Amniotic epithelial cell (primary cell): ENCODE measurements around the gene RAB37.

Source experiments
- DNase-seq: peaks from one replicate; pipeline ENCODE4 v3.0.0-alpha.2; 2010; ENCODE audit warnings: low read depth

The RAB37 gene

DNA sequence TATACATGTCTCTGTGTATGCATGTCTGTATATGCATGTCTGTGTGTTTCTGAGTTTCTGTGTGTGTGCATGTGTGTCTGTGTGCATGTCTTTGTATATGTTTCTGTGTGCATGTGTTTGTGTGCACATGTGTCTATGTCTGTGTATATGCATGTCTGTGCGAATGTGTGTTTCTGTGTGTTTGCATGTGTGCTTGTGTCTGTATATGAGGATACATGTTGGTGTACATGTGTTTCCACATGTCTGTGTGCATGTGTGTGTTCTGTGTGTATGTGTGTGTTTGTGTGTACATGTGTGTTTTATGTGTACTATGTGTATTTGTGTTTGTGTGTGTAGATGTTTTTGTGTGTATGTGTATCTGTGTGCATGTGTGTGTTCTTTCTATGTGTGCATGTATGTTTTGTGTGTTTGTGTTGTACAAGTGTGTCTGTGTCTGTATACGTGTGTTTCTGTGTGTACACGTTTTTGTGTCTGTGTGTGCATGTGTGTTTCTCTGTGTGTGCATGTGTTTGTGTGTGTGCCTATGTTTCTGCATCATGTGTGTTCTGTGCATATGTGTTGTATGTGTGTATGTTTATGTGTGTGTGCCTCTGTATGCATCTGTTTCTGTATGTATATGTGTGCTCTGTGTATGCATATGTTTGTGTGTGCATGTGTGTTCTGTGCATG, 8.9 kb upstream of the RAB37 start:
- DNase-seq: no peak

DNA sequence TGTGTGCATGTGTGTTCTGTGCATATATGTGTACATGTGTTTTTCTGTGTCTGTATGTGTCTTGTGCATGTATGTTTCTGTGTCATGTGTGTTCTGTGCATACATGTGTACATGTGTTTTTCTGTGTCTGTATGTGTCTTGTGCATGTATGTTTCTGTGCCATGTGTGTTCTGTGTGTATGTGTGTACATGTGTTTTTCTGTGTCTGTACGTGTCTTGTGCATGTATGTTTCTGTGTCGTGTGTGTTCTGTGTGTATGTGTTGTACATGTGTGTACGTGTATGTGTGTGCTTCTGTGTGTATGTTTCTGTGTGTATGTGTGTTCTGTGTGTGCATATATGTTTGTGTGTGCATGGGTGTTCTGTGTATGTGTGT, 8.4 kb upstream of the RAB37 start:
- DNase-seq: no peak

DNA sequence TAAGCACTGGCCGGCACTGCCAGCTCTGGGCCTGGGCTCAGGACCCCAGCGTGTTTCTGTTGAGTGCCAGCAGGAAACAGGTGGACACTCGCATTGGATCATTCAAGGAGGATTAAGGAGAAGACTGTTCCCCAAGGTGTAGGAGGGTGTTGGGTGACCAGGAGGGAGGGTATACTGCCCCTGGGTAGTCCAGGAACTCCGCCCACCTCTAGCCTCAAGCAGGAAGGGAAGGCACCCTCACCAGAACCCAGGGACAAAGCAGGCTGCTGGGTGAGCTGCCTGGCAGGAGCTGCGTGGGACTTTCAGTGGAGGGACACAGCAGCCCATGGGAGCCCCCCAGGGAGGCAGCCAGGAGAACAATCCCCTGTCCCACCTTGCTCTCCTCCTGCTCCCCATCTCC, 7.7 kb upstream of the RAB37 start:
- DNase-seq: no peak

DNA sequence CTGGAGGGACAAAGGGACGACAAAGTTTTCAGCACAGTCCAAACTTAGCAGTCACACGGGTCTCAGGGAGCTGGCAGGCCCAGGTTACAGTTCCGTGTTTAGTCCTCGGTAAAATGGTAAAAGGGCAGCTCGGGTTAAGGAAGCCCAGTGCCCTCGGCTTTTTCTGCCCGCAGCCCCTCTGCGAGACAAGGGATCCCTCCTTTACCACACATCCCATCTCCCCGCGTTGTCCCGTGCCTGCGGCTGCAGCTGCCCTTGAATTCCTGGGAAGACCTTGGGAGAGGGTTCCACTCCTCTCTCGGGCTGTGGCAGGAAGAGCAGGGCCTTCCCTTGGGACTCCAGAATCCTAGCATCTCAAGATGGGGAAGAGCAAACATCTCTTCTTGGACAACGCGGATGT, 7.2 kb upstream of the RAB37 start:
- DNase-seq: no peak

DNA sequence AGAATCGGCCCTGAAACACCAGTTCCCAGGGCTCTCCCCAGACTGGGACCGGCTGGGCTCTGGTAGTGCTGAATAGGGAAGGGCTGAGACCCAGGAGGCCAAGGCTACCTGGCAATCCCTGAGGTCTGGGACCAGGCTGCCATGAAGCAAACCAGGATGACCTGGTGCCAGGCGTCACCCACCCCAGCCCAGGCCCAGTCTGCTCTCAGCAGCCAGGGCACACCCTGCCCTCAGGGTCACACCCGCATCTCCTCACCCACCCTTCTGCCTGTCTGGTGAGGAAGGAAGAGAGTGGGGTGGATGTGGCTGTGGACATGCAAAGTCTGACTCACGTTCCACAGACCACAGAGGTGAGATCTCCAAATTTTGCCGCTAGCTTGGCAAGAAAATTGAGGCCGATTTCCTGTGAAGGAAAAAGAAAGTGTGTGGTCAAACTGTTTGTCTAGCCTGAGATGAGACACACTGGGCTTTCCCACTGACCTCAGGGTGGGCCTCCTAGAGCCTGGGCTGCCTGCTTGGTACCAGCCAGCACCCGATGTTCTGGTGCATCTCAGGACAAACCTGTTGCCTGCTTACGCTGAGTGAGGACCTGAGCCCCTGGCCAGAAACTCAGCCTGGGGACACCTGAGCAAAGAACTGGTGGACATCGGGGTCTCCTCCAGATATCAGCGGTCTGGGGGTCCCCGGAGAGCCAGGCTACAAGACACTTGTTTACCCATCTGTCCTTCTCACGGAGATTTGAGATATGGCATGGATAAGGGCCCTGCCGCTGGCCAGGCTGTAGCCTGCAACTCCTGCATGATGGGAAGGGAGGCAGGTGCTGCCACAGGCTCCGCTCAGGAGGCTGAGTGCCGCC, 6.3 kb upstream of the RAB37 start:
- DNase-seq: no peak

DNA sequence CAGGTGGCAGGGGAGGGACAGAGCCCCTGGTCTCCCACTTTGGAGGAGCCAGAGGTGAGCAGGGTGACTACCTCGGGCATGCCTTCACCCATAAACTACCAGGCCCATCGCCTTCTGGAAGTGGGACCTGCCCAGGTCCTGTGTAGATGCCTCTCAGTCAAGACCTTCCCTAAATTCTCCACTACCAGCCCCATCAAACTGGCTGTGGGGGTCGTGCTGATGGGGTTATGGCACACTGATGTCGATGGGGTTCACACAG, 5.8 kb upstream of the RAB37 start:
- DNase-seq: no peak

DNA sequence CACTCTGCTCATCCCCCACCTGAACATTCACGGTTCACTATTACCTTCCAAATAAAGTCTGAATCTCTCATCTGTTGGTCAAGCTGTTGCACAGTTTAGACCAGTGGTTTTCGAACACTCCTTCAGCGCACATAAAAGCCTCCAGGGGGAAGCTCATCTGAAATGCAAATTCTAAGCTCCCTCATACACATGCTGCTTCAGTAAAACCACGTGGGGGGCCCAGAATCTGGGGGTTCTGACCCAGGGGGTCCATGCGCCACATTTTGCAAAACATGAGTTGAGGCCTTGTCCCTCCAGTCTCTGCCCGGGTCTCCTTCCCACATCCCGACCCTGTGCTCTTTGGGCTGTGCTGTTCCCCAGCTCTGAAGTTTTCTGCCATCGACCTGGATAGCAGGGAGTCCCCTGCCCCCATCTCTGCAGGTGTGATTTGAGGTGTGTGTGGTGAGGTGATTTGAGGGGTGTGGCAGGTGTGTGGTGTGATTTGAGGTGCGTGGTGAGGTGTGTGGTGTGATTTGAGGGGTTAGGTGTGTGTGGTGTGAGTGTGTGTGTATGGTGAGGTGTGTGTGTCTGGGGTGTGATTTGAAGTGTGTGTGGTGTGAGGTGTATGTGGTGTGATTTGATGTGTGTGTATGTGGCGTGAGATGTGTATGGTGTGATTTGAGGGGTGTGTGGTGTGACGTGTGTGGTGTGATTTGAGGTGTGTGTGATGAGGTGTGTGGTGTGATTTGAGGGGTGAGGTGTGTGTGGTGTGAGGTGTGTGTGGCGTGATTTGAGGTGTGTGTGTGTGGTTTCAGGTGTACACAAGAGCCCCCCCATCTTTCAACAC, 4.8 kb upstream of the RAB37 start:
- DNase-seq: no peak

DNA sequence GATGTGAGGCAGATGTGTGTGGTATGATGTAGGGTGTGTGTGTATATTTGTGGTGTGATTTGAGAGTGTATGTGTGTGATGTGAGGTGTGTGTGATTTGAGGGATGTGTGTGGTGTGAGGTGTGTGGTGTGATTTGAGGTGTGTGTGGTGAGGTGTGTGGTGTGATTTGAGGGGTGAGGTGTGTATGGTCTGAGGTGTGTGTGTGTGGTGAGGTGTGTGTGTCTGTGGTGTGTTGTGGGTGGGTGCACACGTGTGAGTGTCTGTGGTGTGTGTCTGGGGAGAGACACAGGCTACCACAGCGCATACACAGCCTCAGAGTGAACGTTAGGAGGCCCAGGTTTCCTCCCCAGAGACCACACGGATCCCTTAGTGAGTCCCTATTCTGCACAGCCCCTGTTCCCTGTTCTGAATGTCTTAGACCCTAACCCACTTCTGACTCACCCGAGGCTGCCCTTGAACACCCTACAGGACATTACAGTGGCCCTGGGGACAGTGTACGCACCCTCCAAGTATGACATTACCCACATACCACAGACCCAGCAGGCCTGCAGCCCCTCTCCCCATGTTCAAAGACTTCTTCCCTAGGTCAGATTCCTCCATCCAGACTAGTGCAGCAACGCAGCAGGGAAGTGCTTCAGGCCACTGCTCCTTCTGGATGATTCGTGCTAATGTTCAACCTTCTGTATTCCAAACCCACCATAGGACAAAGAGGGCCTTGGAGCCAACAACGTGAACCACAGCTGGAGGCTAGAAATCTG, 3.5 kb upstream of the RAB37 start:
- no peak for DNase-seq

DNA sequence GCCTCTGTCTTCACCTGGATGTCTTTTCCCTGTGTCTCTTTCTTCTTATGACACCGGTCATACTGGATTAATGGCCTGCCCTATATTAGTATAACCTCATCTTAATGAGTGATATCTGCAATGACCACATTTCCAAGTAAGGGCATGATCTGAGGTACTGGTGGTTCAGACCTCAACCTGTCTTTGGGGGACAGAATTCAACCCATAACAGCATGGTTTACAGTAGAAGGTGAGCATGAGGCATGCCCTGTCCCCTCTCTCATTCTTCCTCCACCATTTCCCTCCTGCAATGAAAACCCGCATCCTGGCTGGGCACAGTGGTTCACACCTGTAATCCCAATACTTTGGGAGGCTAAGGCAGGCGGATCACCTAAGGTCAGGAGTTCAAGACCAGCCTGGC, 2.8 kb upstream of the RAB37 start:
- no peak for DNase-seq

DNA sequence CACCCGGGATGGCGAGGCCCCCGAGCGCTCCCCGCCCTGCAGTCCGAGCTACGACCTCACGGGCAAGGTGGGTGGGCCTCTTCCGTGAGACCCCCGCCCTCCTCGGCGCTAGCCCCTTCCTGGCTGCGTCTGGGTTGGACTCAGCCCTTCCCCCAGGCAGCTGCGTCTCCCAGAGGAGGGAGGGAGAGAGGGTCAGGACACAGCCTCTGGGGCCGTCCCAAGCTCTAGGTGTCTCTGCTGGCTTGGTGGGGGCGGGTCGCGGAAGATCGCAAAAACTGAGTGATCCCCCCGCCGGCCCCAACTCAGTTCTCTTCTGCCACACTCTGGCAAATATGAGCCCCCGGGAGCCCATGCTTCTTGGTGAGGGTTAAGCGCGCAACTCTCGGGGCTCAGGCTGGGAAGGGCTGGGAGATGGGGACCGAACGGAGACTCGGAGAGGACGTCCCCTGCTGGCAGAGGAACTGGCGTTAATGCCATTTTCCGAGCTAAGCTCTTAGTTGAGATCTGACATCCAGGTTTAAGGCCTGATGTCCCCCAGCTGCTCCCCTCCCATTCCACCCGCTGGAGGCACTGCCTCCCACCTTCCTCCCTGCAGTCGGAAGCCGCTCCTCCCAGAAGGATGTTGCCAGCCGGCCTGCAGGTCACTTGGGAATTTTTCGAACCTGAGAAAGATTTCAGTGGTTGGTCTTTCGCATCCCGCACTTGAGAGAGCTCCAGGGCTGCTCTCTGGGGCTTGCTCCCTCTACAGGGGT, 419 bp downstream of the RAB37 start:
- DNase-seq: no peak

DNA sequence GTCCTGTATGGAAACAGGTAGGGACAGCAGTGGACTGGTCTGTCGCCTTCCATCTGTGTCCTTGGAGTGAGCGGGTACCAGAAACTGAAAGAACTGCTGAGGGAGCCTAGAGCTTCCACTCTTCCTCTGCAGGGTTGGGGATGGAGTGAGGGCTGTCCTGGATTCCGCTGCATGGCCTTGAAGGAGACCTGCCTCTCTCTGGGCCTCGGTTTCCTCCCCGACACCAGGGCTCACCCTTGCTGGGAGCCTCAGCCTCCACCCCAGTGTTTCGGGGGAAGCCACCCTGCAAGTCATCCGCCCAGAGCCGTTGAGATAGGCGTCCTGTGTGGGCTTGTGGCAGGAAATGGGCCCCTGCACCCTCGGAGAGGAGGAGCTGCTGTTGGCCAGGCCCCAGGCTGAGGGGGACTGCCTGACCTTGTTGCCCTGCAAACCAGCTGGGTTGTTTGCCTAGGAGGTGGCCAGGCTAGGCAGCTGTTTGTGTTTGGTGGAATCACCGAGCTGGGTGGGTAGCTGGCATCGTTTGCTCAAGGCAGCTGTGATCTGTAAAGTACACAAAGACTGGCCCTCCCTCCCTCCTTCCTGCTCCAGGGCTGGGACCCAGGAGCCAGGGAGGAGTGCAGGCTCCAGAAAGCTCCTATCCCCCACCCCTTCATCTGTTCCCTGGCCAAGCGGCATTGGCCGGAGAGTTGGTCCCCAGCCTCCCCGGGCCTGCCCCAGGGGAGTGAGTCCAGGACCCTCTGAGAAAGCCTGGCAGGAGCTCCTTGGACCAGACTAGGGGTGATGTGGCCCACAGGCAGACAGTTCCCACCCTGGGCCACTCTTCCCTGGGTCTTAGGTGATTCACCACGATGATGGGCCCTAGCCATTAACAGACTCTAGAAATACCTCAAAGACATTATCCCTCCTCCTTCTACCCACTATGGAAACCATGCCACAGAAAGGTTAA, 1.3 kb downstream of the RAB37 start:
- DNase-seq: no peak

DNA sequence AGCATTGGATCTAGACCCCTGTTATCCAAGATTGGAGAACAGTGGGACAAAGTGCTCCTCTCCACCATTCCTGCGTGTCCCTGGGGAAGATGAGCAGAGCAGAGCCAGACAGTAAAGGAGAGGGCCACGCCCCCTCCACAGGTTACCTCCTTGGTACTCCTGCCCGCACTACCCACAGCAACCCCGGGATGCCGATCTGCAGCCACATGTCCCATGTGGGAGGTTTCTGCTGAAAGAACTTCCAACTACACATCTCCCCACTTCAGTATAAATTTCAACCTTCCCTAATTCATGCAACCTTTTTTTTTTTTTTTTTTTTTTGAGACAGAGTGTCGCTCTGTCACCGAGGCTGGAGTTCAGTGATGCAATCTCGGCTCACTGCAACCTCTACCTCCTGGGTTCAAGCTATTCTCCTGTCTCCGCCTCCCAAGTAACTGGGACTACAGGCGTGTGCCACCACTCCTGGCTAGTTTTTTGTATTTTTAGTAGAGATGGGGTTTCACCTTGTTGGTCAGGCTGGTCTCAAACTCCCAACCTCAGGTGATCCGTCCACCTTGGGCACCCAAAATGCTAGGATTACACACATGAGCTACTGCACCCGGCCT, 2.3 kb downstream of the RAB37 start:
- no peak for DNase-seq

DNA sequence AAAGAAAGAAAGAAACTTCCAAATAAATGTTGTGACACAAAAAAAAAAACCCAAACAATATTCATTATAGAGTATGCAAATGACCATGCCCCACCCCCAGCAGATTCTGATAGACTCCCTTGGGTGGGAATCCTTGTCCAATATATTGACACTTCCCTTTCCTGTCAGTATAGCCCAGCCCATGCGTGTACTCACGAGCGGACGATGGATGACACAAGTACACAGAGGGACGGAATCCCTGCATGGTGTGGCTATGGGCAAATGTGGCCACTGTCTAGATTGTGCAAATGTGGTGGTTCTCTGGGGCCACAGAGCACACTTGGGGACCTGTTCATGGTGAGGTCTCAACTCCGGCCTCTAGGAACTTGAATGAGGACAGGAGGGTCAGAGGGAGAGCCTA, 3.1 kb downstream of the RAB37 start:
- no peak for DNase-seq

DNA sequence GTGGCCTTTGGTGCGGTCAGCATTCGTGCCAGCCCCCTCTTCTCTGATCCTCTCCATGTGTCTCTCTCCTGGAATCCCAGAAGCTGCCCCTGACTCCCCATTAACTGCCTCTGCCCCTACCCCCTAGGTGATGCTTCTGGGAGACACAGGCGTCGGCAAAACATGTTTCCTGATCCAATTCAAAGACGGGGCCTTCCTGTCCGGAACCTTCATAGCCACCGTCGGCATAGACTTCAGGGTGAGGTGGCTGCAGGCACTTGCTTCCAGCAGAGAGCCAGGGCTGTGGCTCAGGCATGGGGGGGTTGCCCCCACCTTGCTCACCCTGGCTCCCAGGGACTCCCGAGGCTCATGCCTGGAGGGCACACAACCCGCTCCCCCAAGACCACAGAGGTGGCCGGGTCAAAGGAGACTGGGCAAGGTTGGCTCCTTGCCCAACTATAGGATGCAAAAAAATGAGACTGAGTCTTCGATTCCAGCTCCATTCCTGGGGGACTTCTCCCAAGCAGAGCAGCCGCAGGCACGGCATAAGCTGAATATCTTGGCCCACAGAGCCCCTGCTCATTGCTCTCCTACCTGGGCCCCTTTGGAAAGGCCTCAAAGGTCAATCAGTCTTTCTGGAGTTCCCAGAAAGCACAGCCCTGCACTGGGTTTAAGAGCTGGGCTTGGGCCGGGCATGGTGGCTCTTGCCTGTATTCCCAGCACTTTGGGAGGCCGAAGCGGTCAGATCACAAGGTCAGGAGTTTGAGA, 3.8 kb downstream of the RAB37 start:
- DNase-seq: no peak

DNA sequence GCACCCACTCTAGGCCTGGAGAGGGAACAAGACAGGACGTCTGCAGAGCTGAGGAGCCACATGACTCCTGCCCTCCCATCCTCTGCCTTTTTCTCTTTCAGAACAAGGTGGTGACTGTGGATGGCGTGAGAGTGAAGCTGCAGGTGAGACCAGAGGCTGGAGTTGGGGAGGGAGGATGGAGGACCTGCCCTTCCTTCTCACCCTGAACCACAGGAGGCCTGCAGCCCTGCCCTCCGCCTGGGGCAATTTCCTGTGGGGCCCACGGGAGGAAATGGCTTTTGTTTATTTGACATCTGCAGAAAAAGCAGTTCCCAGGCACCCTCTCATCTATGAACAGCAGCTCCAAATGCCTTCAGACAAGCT, 5.1 kb downstream of the RAB37 start:
- DNase-seq: no peak

DNA sequence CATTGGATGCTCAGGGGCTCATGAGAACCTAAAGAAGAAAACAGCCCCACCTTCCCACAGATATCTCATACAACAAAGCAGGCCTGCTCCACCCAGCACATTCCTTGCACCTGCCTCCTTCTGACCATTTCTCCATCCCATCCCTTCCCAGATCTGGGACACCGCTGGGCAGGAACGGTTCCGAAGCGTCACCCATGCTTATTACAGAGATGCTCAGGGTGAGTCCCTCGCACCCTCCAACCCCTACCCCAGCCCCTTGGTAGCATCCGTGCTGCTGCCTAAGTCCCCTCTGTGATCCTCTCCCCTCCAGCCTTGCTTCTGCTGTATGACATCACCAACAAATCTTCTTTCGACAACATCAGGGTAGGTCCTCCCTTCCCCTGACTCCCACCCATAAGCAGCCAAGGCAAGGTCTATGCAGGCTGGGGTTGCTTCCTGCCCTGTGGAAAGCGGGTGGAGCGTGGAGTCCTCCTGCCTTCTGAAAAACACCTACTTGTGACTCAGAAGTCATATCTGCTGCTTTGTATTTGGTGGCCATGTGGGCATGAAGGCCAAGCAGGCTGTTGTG, 6.0 kb downstream of the RAB37 start:
- DNase-seq: no peak

DNA sequence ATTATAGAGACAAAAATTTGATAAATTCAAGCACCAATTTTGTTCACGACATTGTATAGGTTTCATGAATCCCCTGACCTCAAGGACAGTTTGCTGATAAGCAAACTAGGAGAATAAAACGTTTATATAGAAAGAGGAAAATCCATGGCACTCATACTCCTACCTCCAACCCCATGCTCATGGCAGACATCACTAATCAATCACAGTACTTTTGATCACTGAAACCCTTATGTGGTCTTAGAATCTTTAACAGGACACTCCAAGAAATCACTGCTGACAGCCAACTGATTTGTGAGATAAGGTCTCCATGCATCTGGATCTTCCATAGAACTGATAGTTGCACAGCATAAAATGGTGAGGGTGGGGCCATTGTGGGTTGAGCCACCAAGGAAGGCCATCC, 6.7 kb downstream of the RAB37 start:
- no peak for DNase-seq

DNA sequence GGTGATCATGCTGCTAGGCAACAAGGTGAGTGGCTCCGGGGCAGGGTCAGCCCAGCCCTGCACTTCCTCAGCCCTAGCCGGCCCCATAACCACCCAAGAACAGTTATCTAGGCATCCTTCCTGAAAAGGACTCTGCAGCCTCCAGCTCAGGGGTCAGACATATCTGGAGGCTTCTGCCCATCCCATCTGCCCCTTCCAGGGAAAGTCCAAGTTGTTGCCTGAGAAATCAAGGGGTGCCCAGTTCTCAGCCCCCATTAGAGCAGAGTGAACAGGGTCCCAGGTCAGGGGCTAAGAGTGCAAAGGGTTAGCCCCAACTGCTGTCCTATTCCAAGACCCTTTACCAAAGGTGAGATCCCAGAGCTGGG, 7.3 kb downstream of the RAB37 start:
- DNase-seq: no peak
